Tibial artery (tissue), 4 donors: Measurements from ENCODE around the gene GINS1.
"Not testable (repeated sequence)": the region's sequence is repeated elsewhere in the genome, so short reads cannot be mapped to it uniquely, and the experiment has no call there.

ENCODE experiments used
- DNase-seq, 2 donors: peaks; one replicate each; pipeline ENCODE4 v3.0.0-alpha.2; 2019
- H3K27ac ChIP-seq, 2 donors: fragments of 200-600 bp; sonication (generic) in 1 of 2; 1 replicate in 1 of 2; 2 replicates in 1 of 2; pipeline ENCODE4 v1.5.1; 2018 to 2019; ENCODE audit warnings: mild to moderate bottlenecking in 1 of 2
- H3K27me3 ChIP-seq, 2 donors: fragments of 200-600 bp; sonication (generic) in 1 of 2; one replicate each; pipeline versions ENCODE4 v1.5.1 to v1.6.0; 2016 to 2019
- H3K36me3 ChIP-seq, 3 donors: fragments of 200-600 bp; sonication (generic) in 2 of 3; one replicate each; pipeline ENCODE4 v1.5.1; 2016 to 2019; ENCODE audit warnings: mild to moderate bottlenecking in 2 of 3
- H3K4me1 ChIP-seq, 4 donors: fragments of 200-600 bp; sonication (generic) in 2 of 4; 1 replicate in 3 of 4; 2 replicates in 1 of 4; pipeline ENCODE4 v1.5.1; 2016 to 2019
- H3K4me3 ChIP-seq, 2 donors: fragments of 200-600 bp; sonication (generic) in 1 of 2; 1 replicate in 1 of 2; 2 replicates in 1 of 2; pipeline ENCODE4 v1.5.1; 2018 to 2019; ENCODE audit warnings: mild to moderate bottlenecking in 2 of 2
- H3K9me3 ChIP-seq, 3 donors: fragments of 200-600 bp; sonication (generic) in 1 of 3; one replicate each; pipeline ENCODE4 v1.5.1; 2016 to 2019
- intact Hi-C: fragments of 100-400 bp; cut with DNase I; formaldehyde crosslinking; loops from one replicate; pipeline ENCODE4 v1.15.0; 2023; ENCODE audit warnings: low total_unique reads
- TF ChIP-seq, protein P1 (sequence below), 2 experiments: fragments of 200-600 bp in 1 of 2; fragments of 450-650 bp in 1 of 2; IDR thresholded peaks; one replicate each; pipeline ENCODE4 v1.5.1; 2017 to 2019; ENCODE audit warnings: antibody characterized with exemption in 2 of 2, mild to moderate bottlenecking in 1 of 2, moderate library complexity in 1 of 2

GINS1 gene

DNA sequence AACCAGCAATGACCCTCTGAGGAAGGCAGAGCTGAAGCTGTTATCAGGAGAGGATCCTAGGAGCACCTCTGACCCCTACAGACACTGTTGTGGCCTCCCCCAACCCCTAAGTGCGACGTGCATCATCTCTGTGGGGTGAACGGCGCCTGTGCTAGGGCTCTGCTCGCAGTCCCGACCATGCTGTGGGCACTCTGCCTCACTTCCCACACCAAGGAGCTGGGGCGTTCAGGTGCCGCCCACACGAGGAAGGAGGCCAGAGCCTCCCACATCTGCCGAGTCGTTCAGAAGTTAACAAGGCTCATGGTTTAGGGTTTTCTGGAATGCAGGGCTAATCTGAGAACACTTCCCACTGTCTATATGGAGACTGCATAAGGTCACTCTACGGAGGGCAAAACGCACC lies 62.1 kb downstream of the GINS1 start:
- intact Hi-C loops: no loop called here
- no peaks in the 10 kb centered on the region for H3K27me3 ChIP-seq
- peaks cover 0 to 67% (median 25%) of the 10 kb centered on the region in 3 donors for H3K36me3 ChIP-seq
- no peak for DNase-seq
- no peak overlapping the region for H3K27ac ChIP-seq
- H3K4me3 ChIP-seq: no peak overlapping the region
- TF ChIP-seq, protein P1, sequence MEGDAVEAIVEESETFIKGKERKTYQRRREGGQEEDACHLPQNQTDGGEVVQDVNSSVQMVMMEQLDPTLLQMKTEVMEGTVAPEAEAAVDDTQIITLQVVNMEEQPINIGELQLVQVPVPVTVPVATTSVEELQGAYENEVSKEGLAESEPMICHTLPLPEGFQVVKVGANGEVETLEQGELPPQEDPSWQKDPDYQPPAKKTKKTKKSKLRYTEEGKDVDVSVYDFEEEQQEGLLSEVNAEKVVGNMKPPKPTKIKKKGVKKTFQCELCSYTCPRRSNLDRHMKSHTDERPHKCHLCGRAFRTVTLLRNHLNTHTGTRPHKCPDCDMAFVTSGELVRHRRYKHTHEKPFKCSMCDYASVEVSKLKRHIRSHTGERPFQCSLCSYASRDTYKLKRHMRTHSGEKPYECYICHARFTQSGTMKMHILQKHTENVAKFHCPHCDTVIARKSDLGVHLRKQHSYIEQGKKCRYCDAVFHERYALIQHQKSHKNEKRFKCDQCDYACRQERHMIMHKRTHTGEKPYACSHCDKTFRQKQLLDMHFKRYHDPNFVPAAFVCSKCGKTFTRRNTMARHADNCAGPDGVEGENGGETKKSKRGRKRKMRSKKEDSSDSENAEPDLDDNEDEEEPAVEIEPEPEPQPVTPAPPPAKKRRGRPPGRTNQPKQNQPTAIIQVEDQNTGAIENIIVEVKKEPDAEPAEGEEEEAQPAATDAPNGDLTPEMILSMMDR (IDR thresholded peaks at IDR 0.05): no peak
- no peaks in the 10 kb centered on the region for H3K9me3 ChIP-seq
- H3K4me1 ChIP-seq: no peaks in the 10 kb centered on the region

DNA sequence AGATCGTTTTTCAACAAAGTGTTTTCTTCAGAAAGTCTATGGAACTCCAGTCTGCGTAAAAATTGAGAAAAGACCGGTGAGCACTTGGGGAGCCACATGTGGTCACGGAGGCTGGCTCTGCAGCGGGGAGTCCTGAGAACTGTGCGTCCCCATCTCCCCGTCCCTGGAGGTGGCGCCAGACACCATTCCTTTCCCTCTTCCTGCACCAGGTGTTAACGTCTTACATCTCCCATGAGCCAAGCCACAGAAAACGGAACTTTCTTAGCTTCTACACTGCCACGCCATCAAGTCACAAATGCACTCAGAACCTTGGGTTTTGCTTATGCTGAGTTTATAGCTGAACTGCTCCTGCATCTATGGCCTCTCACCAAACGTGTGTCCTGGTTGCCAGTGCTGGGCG lies 62.6 kb downstream of the GINS1 start:
- TF ChIP-seq, protein P1 (IDR thresholded peaks at IDR 0.05): peak in 1 of 2 experiments; percentile 14
- Histone ChIP-seq H3K27me3 (no peaks in the 10 kb centered on the region), H3K4me3 (no peak overlapping the region), H3K36me3 (peaks cover 0 to 62% (median 25%) of the 10 kb centered on the region in 3 donors), H3K9me3 (no peaks in the 10 kb centered on the region), H3K27ac (no peak overlapping the region), H3K4me1 (no peaks in the 10 kb centered on the region)
- intact Hi-C loops: no loop called here
- DNase-seq: no peak

DNA sequence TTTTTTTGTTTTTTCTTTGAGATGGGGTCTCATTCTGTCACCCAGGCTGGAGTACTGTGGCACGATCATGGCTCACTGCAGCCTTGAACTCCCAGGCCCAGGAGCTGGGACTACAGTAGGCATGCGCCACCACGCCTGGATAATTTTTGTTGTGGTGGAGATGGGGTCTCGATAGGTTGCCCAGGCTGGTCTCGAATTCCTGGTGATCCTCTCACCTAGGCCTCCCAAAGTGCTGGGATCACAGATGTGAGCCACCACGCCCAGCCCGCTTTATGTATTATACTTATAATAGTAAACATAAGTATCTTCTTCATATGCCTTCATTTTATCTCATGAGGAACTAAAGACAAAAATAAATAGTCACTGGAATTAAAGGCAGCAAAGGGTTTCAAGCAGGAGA lies 63.5 kb downstream of the GINS1 start:
- Histone ChIP-seq H3K4me3 (no peak overlapping the region), H3K9me3 (no peaks in the 10 kb centered on the region), H3K4me1 (no peaks in the 10 kb centered on the region), H3K27ac (no peak overlapping the region), H3K36me3 (peaks cover 0 to 62% (median 20%) of the 10 kb centered on the region in 3 donors), H3K27me3 (no peaks in the 10 kb centered on the region)
- TF ChIP-seq, protein P1 (IDR thresholded peaks at IDR 0.05): no peak
- intact Hi-C loops: no loop called here
- DNase-seq: no peak

DNA sequence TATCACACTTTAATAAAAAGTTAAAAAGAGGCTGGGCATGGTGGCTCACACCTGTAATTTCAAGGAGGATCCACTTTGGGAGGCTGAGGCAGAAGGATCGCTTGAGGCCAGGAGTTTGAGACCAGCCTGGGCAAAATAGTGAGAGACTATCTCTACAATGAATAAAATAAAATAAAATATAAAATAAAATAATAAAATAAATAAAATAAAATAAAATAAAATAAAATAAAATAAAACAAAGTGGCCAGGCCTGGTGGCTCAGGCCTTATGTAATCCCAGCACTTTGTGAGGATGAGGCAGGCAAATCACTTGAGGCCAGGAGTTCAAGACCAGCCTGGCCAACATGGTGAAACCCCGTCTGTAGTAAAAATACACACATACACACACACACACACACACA lies 65.8 kb downstream of the GINS1 start:
- H3K4me3 ChIP-seq, DNase-seq, intact Hi-C loops, H3K4me1 ChIP-seq, H3K27ac ChIP-seq, H3K9me3 ChIP-seq, H3K27me3 ChIP-seq: not testable (repeated sequence)
- H3K36me3 ChIP-seq: peaks cover 0 to 62% (median 4%) of the 10 kb centered on the region in 3 donors

DNA sequence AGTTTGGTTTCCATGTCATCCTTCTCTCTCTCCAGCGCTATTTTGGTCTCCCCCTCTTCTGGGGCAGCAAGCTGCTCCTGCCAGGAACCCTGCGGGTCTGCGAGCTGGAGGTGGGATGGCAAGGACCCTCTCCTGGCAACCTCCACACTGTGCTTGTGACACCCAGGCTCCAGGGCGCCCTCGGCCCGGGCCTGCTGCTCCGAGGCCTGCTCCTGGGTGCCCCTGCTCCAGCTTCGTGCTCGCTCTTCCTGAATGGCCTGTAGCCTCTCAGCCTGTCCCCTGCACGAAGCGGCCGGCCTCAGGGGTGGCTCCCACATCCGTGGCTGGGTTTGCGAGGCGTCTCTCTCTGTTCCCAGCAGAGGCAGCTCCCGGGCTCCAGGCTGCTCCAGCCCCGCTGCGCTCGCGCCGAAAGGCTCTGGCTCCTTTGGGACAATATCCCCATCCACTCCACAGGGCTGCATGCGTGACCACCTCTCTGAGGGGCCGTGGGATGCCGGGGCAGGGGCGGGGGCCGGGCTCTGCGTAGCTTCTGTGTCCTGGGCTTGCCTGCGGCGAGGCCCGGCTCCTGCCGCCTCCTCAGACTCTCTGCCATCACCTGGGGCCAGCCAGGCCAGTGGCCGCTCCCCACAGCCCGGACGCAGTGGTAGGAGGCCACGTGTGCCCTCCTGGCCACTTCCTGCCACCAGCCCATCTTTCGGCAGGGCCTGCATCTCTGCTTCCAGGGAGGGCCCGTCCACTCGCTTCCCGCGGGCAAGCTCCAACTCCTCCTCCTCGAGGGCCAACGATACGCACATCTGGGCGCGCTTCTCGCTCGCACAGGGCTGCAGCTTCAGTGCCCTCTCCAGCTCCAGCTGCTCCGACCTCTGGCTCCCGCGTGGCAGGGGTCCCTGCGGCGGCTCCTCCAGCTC lies 68.9 kb downstream of the GINS1 start:
- H3K36me3 ChIP-seq: peaks cover 3 to 67% (median 6%) of the 10 kb centered on the region in 3 donors
- TF ChIP-seq, protein P1 (IDR thresholded peaks at IDR 0.05): no peak
- no peak overlapping the region for H3K4me3 ChIP-seq
- H3K27ac ChIP-seq: no peak overlapping the region
- DNase-seq: no peak
- intact Hi-C loops: no loop called here
- no peaks in the 10 kb centered on the region for H3K27me3 ChIP-seq
- H3K9me3 ChIP-seq: no peaks in the 10 kb centered on the region
- no peaks in the 10 kb centered on the region for H3K4me1 ChIP-seq
